GM18870 (cell line): Measurements from ENCODE around the gene OLIG2.

Source experiments
- ATAC-seq: cut with Tn5 transposase; IDR thresholded peaks from one replicate; pipeline ENCODE4 v1.9.1; 2021; ENCODE audit warnings: moderate library complexity; ENCODE audit not compliant: unreplicated experiment

Gene OLIG2

DNA sequence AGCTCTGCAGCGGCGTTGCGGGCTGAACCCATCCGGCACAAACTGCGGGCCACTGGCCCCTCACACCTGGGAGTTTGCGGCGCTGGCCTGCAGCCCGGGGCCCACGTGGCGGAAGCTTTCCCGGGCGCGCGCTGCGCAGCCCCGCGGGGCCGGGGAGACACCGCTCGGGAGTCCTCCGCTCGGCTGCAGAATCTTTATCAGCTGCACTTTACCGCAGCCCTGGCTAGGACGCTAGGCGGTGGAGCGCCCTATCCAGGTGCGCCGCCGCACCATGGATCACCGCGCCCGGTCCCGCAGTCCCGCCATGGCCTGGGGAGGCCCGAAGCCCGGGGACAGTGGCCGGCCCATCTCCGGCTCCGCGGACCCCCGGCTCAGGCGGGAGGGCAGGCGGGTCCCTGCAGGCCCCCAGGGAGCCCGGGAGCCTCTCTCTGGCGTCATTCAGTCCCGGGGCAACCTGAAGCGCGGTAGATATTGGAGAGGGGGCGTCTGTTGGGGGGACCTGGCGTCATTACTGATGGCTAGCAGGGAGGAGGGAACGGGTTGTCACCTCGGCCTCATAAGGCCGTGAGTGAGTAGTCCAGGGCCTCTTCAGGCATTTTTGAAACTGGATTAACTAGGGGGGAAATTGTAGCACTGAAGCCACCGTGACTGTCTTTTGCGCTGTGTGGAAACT, 5.7 kb upstream of the OLIG2 start:
- ATAC-seq, result no peak

DNA sequence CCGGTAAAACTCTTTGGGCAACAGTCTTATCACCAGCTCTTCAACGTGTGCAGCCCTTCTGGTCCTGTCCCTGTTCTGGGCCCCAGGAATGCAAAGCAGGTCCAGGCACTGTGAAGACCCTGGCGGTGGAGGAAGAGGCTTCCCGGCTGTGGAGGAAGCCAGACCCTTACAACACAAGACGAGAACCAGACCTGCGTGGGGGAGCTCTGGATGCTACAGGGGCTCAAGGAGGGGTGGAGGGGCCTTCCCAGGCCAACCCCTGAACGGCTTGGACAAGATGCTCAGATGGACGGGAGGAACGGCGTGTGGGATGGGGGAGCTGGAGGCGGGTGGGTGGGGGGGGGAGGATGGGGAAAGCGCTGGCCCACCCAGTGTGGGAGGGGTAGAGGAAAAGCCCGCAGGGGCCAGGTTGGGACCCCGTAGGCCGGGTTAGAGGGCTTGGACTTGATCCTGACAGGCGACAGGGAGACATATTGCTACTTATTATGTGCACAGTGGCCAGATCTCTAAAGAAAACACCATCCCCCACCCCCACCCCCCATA, 5.1 kb upstream of the OLIG2 start:
- no peak for ATAC-seq

DNA sequence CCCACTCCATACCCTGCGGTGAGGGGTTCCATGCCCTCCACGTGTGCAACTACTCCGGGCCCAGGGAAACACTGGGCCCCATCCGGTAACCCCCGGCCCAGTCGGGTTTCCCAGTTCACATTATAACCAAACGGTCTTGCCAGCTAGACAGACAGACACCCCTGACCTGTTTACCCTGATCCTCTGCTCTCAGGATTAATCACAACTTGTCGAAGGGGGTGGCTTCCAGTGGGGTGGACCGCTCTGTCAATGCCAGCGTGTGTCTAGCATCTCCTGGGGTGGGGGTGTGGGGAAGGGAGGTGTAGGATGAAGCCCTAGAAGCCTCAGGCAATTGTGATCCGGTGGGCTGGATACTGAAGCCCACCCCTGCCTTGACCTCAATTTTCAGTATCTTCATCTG, 4.6 kb upstream of the OLIG2 start:
- ATAC-seq, result no peak

DNA sequence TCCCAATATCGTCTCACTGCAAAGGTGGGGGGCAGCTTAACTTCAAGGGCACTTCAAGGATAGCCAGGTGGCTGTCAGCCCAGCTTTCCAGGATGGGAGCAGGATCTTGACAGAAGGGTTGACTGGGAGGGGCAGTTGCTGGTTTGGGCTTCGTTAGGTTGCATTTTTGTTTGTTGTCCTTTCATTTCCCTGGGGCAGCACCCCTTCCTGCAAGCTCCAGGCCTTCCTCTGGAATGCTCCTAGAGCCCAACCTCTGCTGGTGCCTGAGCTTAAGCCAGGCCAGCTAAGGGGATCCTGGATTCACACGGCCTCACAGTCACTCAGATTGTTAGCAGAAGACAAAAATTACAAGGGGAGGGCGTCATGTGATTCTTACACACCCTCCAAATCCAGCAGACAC, 4.1 kb upstream of the OLIG2 start:
- ATAC-seq, result no peak

DNA sequence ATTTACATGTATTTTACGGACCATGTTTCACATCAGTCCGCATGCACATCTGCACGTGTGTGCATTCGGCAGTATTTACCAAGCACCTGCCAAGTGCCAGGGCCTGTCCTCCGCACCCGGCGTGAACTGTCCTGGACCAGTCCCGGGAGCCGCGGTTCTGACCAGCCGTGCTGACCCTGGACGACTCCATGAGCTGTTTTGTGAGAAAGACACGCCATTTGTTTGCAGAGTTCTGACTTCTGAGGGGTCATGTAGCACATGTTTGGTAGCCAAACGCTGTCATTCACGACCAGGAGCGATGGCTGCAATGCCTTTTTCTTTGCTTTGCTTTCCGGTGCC, 3.3 kb upstream of the OLIG2 start:
- ATAC-seq, result no peak

DNA sequence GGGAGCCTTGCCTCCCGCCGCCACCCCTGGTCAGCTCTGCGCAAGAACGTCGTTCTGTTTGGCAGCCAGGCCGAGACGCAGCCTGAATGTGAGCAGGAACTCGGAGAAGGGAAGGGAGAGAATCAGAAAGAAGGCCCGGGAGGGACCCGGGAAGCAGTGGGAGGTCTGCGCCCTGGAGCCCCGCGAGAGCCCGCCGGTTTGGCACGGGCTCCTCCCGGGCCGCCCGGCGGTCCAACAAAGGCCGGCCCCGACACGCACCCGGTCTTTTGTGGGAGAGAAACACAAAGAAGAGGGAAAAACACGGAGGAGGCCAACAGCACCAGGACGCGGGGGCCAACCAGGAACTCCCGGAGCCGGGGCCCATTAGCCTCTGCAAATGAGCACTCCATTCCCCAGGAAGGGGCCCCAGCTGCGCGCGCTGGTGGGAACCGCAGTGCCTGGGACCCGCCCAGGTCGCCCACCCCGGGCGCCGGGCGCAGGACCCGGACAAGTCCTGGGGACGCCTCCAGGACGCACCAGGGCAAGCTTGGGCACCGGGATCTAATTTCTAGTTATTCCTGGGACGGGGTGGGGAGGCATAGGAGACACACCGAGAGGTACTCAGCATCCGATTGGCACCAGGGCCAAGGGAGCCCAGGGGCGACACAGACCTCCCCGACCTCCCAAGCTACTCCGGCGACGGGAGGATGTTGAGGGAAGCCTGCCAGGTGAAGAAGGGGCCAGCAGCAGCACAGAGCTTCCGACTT, 2.7 kb upstream of the OLIG2 start:
- ATAC-seq, result no peak

DNA sequence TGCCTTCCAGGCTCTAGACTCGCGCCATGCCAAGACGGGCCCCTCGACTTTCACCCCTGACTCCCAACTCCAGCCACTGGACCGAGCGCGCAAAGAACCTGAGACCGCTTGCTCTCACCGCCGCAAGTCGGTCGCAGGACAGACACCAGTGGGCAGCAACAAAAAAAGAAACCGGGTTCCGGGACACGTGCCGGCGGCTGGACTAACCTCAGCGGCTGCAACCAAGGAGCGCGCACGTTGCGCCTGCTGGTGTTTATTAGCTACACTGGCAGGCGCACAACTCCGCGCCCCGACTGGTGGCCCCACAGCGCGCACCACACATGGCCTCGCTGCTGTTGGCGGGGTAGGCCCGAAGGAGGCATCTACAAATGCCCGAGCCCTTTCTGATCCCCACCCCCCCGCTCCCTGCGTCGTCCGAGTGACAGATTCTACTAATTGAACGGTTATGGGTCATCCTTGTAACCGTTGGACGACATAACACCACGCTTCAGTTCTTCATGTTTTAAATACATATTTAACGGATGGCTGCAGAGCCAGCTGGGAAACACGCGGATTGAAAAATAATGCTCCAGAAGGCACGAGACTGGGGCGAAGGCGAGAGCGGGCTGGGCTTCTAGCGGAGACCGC, 2.0 kb upstream of the OLIG2 start:
- no peak for ATAC-seq

DNA sequence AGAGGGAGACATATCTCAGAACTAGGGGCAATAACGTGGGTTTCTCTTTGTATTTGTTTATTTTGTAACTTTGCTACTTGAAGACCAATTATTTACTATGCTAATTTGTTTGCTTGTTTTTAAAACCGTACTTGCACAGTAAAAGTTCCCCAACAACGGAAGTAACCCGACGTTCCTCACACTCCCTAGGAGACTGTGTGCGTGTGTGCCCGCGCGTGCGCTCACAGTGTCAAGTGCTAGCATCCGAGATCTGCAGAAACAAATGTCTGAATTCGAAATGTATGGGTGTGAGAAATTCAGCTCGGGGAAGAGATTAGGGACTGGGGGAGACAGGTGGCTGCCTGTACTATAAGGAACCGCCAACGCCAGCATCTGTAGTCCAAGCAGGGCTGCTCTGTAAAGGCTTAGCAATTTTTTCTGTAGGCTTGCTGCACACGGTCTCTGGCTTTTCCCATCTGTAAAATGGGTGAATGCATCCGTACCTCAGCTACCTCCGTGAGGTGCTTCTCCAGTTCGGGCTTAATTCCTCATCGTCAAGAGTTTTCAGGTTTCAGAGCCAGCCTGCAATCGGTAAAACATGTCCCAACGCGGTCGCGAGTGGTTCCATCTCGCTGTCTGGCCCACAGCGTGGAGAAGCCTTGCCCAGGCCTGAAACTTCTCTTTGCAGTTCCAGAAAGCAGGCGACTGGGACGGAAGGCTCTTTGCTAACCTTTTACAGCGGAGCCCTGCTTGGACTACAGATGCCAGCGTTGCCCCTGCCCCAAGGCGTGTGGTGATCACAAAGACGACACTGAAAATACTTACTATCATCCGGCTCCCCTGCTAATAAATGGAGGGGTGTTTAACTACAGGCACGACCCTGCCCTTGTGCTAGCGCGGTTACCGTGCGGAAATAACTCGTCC, 1.3 kb upstream of the OLIG2 start:
- ATAC-seq, result no peak

DNA sequence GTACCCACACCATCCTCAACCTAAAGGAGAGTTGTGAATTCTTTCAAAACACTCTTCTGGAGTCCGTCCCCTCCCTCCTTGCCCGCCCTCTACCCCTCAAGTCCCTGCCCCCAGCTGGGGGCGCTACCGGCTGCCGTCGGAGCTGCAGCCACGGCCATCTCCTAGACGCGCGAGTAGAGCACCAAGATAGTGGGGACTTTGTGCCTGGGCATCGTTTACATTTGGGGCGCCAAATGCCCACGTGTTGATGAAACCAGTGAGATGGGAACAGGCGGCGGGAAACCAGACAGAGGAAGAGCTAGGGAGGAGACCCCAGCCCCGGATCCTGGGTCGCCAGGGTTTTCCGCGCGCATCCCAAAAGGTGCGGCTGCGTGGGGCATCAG, 638 bp upstream of the OLIG2 start:
- ATAC-seq, result no peak

DNA sequence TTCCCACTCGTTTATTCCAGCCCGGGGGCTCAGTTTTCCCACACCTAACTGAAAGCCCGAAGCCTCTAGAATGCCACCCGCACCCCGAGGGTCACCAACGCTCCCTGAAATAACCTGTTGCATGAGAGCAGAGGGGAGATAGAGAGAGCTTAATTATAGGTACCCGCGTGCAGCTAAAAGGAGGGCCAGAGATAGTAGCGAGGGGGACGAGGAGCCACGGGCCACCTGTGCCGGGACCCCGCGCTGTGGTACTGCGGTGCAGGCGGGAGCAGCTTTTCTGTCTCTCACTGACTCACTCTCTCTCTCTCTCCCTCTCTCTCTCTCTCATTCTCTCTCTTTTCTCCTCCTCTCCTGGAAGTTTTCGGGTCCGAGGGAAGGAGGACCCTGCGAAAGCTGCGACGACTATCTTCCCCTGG, 716 bp downstream of the OLIG2 start:
- no peak for ATAC-seq

DNA sequence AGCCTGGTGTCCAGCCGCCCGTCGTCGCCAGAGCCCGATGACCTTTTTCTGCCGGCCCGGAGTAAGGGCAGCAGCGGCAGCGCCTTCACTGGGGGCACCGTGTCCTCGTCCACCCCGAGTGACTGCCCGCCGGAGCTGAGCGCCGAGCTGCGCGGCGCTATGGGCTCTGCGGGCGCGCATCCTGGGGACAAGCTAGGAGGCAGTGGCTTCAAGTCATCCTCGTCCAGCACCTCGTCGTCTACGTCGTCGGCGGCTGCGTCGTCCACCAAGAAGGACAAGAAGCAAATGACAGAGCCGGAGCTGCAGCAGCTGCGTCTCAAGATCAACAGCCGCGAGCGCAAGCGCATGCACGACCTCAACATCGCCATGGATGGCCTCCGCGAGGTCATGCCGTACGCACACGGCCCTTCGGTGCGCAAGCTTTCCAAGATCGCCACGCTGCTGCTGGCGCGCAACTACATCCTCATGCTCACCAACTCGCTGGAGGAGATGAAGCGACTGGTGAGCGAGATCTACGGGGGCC, 1.2 kb downstream of the OLIG2 start:
- ATAC-seq, result no peak

DNA sequence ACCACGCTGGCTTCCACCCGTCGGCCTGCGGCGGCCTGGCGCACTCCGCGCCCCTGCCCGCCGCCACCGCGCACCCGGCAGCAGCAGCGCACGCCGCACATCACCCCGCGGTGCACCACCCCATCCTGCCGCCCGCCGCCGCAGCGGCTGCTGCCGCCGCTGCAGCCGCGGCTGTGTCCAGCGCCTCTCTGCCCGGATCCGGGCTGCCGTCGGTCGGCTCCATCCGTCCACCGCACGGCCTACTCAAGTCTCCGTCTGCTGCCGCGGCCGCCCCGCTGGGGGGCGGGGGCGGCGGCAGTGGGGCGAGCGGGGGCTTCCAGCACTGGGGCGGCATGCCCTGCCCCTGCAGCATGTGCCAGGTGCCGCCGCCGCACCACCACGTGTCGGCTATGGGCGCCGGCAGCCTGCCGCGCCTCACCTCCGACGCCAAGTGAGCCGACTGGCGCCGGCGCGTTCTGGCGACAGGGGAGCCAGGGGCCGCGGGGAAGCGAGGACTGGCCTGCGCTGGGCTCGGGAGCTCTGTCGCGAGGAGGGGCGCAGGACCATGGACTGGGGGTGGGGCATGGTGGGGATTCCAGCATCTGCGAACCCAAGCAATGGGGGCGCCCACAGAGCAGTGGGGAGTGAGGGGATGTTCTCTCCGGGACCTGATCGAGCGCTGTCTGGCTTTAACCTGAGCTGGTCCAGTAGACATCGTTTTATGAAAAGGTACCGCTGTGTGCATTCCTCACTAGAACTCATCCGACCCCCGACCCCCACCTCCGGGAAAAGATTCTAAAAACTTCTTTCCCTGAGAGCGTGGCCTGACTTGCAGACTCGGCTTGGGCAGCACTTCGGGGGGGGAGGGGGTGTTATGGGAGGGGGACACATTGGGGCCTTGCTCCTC, 1.9 kb downstream of the OLIG2 start:
- no peak for ATAC-seq

DNA sequence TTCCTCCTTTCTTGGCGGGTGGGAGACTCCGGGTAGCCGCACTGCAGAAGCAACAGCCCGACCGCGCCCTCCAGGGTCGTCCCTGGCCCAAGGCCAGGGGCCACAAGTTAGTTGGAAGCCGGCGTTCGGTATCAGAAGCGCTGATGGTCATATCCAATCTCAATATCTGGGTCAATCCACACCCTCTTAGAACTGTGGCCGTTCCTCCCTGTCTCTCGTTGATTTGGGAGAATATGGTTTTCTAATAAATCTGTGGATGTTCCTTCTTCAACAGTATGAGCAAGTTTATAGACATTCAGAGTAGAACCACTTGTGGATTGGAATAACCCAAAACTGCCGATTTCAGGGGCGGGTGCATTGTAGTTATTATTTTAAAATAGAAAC, 2.5 kb downstream of the OLIG2 start:
- no peak for ATAC-seq

DNA sequence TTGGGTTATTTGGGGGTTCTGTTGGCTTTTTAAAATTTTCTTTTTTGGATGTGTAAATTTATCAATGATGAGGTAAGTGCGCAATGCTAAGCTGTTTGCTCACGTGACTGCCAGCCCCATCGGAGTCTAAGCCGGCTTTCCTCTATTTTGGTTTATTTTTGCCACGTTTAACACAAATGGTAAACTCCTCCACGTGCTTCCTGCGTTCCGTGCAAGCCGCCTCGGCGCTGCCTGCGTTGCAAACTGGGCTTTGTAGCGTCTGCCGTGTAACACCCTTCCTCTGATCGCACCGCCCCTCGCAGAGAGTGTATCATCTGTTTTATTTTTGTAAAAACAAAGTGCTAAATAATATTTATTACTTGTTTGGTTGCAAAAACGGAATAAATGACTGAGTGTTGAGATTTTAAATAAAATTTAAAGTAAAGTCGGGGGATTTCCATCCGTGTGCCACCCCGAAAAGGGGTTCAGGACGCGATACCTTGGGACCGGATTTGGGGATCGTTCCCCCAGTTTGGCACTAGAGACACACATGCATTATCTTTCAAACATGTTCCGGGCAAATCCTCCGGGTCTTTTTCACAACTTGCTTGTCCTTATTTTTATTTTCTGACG, 3.1 kb downstream of the OLIG2 start:
- no peak for ATAC-seq

DNA sequence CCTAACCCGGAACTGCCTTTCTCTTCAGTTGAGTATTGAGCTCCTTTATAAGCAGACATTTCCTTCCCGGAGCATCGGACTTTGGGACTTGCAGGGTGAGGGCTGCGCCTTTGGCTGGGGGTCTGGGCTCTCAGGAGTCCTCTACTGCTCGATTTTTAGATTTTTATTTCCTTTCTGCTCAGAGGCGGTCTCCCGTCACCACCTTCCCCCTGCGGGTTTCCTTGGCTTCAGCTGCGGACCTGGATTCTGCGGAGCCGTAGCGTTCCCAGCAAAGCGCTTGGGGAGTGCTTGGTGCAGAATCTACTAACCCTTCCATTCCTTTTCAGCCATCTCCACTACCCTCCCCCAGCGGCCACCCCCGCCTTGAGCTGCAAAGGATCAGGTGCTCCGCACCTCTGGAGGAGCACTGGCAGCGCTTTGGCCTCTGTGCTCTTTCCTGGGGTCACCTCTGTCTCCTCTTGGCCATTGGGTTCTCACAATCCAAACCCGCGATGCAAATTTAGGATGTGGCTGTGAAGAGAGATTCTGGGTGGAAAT, 3.7 kb downstream of the OLIG2 start:
- no peak for ATAC-seq

DNA sequence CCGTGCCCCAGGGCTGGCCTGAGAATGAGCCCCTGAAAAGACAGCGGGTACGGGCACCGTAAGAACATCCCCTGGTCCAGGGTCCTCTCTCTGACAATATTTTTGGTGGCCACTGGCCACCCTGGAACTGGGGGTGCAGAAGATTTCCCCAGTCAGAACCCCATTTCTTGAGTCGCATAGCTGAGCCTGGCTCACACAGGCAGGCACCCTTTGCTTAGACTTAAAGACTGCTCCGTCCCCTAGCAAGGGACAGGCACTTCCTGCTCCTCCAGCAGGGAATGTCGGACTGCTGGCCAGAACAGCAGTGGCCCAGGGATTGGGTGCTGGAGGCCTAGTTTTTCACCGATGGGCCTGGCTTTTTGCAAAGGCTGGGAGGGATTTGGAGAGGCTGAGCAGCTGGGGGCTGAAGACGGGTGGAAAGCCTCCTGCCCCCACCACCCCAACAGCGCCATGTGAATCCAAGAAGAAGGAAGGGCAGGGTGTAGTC, 4.3 kb downstream of the OLIG2 start:
- no peak for ATAC-seq

DNA sequence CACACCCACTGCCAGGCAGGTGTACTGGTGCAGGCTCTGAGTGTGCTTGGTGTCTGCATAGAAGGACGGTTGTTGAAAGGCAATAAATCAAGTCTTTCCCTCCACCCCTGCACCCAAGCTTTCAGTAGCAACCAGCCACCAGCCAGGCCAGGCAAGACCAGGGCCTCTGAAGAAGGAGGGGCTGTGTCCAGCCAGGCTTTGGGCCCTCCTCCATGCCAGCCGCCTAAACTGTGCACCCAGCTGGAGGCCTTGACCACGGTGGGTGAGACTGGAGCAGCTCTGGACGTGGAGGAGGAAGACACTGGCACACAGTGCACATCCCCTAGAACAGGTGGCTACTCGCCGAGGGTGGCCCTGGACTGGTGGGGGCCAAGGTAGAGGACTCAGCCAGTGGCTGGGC, 4.9 kb downstream of the OLIG2 start:
- no peak for ATAC-seq

DNA sequence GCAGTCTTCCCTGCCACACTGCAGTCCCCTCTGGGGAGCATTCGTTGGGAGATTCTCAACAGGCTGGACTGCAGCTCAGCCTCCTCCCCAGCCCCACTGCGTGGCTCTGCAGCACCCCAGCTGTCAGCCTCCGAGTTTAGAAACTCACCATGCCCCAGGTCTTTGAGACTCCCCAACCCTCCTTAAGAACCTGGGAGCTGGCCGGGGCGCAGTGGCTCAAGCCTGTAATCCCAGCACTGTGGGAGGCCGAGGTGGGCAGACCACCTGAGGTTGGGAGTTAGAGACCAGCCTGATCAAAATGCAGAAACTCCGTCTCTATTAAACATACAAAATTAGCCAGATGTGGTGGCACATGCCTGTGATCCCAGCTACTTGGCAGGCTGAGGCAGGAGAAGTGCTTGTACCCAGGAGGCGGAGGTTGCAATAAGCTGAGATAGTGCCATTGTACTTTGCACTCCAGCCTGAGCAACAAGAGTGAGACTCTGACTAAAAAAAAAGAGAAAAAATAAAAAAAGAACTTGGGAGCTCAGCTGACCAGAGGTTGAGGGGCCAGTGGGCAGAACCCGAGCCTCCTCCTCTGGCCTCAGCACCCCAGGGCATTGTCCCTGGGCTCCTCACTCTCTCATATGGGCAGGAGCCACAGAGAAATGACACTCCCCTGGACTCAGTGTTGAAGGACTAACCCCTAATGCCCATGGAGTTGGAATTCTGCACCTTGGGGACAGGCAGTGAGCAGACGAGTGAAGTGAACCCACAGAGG, 5.6 kb downstream of the OLIG2 start:
- no peak for ATAC-seq
